GM23338 (cell line): ENCODE data around the gene ZCCHC24. TPM values are rescaled to one million over a fixed set of nuclear protein-coding genes. Genes with fewer than 3 reads are reported as not detected.

Experiments
- ATAC-seq: fragments of 200-7000 bp; cut with Tn5 transposase; 3 replicates; pipeline ENCODE4 v1.9.1; 2020
- DNase-seq: peaks from one replicate; pipeline ENCODE4 v3.0.0-alpha.2; 2015; ENCODE audit warnings: low spot score
- H2AFZ ChIP-seq: fragments of 200-600 bp; sonication (generic); 2 replicates; pipeline ENCODE4 v1.8.0; 2016; ENCODE audit warnings: antibody characterized with exemption, mild to moderate bottlenecking, moderate library complexity
- H3F3A ChIP-seq: fragments of 200-600 bp; sonication (generic); replicated peaks from 2 replicates; pipeline ENCODE4 v1.8.0; 2017; ENCODE audit warnings: antibody characterized with exemption, mixed run types, low read depth
- H3K27ac ChIP-seq: fragments of 200-600 bp; sonication (generic); 2 replicates; pipeline ENCODE4 v1.6.1; 2016; ENCODE audit warnings: low read depth
- H3K27me3 ChIP-seq: fragments of 200-600 bp; sonication (generic); 2 replicates; pipeline ENCODE4 v1.8.0; 2016; ENCODE audit warnings: mild to moderate bottlenecking, mixed run types, moderate library complexity; ENCODE audit not compliant: insufficient read depth
- H3K36me3 ChIP-seq: fragments of 200-600 bp; sonication (generic); 2 replicates; pipeline ENCODE4 v1.8.0; 2016; ENCODE audit warnings: mild to moderate bottlenecking; ENCODE audit not compliant: insufficient read depth
- H3K4me1 ChIP-seq: fragments of 200-600 bp; sonication (generic); 2 replicates; pipeline ENCODE4 v1.8.0; 2016; ENCODE audit warnings: mild to moderate bottlenecking, moderate library complexity; ENCODE audit not compliant: insufficient read depth
- H3K4me2 ChIP-seq: fragments of 200-600 bp; sonication (generic); 2 replicates; pipeline ENCODE4 v1.7.1; 2017; ENCODE audit warnings: mixed run types
- H3K4me3 ChIP-seq: fragments of 200-600 bp; sonication (generic); 2 replicates; pipeline ENCODE4 v1.6.1; 2016; ENCODE audit warnings: mixed run types
- H3K79me2 ChIP-seq: fragments of 200-600 bp; sonication (generic); replicated peaks from 2 replicates; pipeline ENCODE4 v1.8.0; 2017; ENCODE audit warnings: mild to moderate bottlenecking; ENCODE audit not compliant: insufficient read depth
- H3K9me2 ChIP-seq: fragments of 200-600 bp; sonication (generic); 2 replicates; pipeline ENCODE4 v1.8.0; 2017; ENCODE audit not compliant: insufficient read depth
- H4K20me1 ChIP-seq: fragments of 200-600 bp; sonication (generic); replicated peaks from 2 replicates; pipeline ENCODE4 v1.8.0; 2017; ENCODE audit warnings: mild to moderate bottlenecking; ENCODE audit not compliant: insufficient read depth
- H3K27ac Mint-ChIP-seq: 2 replicates; pipeline ENCODE4 v1.8.0; 2020; ENCODE audit warnings: inconsistent platforms, mild to moderate bottlenecking, moderate library complexity, mixed read lengths
- H3K27me3 Mint-ChIP-seq: 3 replicates; pipeline ENCODE4 v1.8.0; 2022; ENCODE audit warnings: low read depth, mild to moderate bottlenecking, moderate library complexity, mixed read lengths, inconsistent platforms; ENCODE audit not compliant: insufficient read depth, poor library complexity
- H3K36me3 Mint-ChIP-seq: 3 replicates; pipeline ENCODE4 v1.8.0; 2021; ENCODE audit warnings: low read depth, mild to moderate bottlenecking, inconsistent platforms, moderate library complexity, mixed read lengths
- H3K4me1 Mint-ChIP-seq: 3 replicates; pipeline ENCODE4 v1.8.0; 2020; ENCODE audit warnings: mild to moderate bottlenecking, inconsistent platforms, mixed read lengths
- H3K4me3 Mint-ChIP-seq: 3 replicates; pipeline ENCODE4 v1.8.0; 2021; ENCODE audit warnings: moderate library complexity, mild to moderate bottlenecking, inconsistent platforms, mixed read lengths
- H3K9me3 Mint-ChIP-seq: 3 replicates; pipeline ENCODE4 v1.8.0; 2020; ENCODE audit warnings: moderate library complexity, mild to moderate bottlenecking, inconsistent platforms, mixed read lengths
- CREB1 ChIP-seq: fragments of 250-450 bp; sonication (Bioruptor Pico); IDR thresholded peaks from 2 replicates; pipeline ENCODE4 v1.5.0; 2020; ENCODE audit warnings: low read depth, mild to moderate bottlenecking, moderate library complexity
- CTCF ChIP-seq, 2 experiments: fragments of 200-600 bp in 1 of 2; sonication (generic) in 1 of 2; conservative IDR thresholded peaks; 2 replicates each; pipeline versions ENCODE4 v1.5.1 to v1.6.1; 2016 to 2017; ENCODE audit warnings: antibody characterized with exemption in 2 of 2, low read depth in 2 of 2, mild to moderate bottlenecking in 2 of 2, moderate library complexity in 1 of 2
- ETS1 ChIP-seq: IDR thresholded peaks from 2 replicates; pipeline ENCODE4 v1.6.1; 2016; ENCODE audit warnings: antibody characterized with exemption
- EZH2 ChIP-seq: fragments of 200-600 bp; sonication (generic); IDR thresholded peaks from one replicate; pipeline ENCODE4 v1.8.0; 2017; ENCODE audit warnings: antibody characterized with exemption, mild to moderate bottlenecking, low read depth; ENCODE audit not compliant: unreplicated experiment
- EZH2phosphoT487 ChIP-seq: fragments of 200-600 bp; sonication (generic); IDR thresholded peaks from one replicate; pipeline ENCODE4 v1.8.1; 2018; ENCODE audit warnings: antibody characterized with exemption; ENCODE audit not compliant: unreplicated experiment
- JUNB ChIP-seq: IDR thresholded peaks from one replicate; pipeline ENCODE4 v1.6.1; 2016; ENCODE audit warnings: antibody characterized with exemption; ENCODE audit not compliant: unreplicated experiment
- POLR2AphosphoS5 ChIP-seq: IDR thresholded peaks from 2 replicates; pipeline ENCODE4 v1.6.1; 2016; ENCODE audit warnings: antibody characterized with exemption, low read depth
- REST ChIP-seq: IDR thresholded peaks from one replicate; pipeline ENCODE4 v1.6.1; 2018; ENCODE audit warnings: antibody characterized with exemption; ENCODE audit not compliant: unreplicated experiment
- STAT1 ChIP-seq: IDR thresholded peaks from one replicate; pipeline ENCODE4 v1.6.1; 2016; ENCODE audit warnings: antibody characterized with exemption; ENCODE audit not compliant: unreplicated experiment
- ZNF114 ChIP-seq: fragments of 250-450 bp; sonication (Bioruptor Pico); IDR thresholded peaks from 2 replicates; pipeline ENCODE4 v1.5.0; 2020; ENCODE audit warnings: mild to moderate bottlenecking, moderate library complexity
- ZNF331 ChIP-seq: fragments of 250-450 bp; sonication (Bioruptor Pico); IDR thresholded peaks from 2 replicates; pipeline ENCODE4 v1.5.0; 2020; ENCODE audit warnings: low read depth, mild to moderate bottlenecking, moderate library complexity
- ZNF462 ChIP-seq: fragments of 250-450 bp; sonication (Bioruptor Pico); IDR thresholded peaks from 2 replicates; pipeline ENCODE4 v1.5.0; 2020; ENCODE audit warnings: mild to moderate bottlenecking, moderate library complexity
- polyA plus RNA-seq: library from polyadenylated mRNA; unstranded; fragments of >200 nt; fragmentation: Nextera tagmentation; extraction: Ambion mirVana; gene quantifications from 2 replicates; pipeline ENCODE4 v1.2.1, GENCODE V29; 2016
- total RNA-seq: library from RNA; depleted of rRNA; stranded (reverse); fragments of >200 nt; shearing (Covaris generic); gene quantifications from 2 replicates; pipeline ENCODE4 v1.2.3, GENCODE V29; 2014

Gene ZCCHC24
- total and polyA plus RNA-seq, 2 experiments from 2014 or later: 2.0 to 10.1 TPM

GRCh38 chr10:79475119-79475653 lies 29.8 kb upstream of the ZCCHC24 start (continued):
- TF ChIP-seq REST: no peak
- TF ChIP-seq JUNB: no peak
- no peak for TF ChIP-seq EZH2
- TF ChIP-seq CTCF (conservative IDR thresholded peaks at IDR 0.05; ENCODE audit: low read depth in 2 of 2): no peak
- TF ChIP-seq EZH2phosphoT487: no peak
- TF ChIP-seq STAT1: no peak
- no peak for TF ChIP-seq ETS1
- no peak for TF ChIP-seq ZNF114 (CRISPR knock-in tag)

GRCh38 chr10:79473496-79474095 lies 28.2 kb upstream of the ZCCHC24 start:
- ATAC-seq (no peak), DNase-seq (no peak)
- H3K27ac ChIP-seq: no peak overlapping the region
- H3K79me2 ChIP-seq: no peaks in the 10 kb centered on the region
- no peaks in the 10 kb centered on the region for H3F3A ChIP-seq
- H3K9me2 ChIP-seq: no peaks in the 10 kb centered on the region
- no peak overlapping the region for H3K4me2 ChIP-seq
- H3K27me3 ChIP-seq: no peaks in the 10 kb centered on the region
- H2AFZ ChIP-seq: no peak overlapping the region
- Mint-ChIP-seq H3K27me3 (peaks cover 1% of the 10 kb centered on the region), H3K4me3 (no peak overlapping the region), H3K4me1 (no peaks in the 10 kb centered on the region; the same call in 2 of the 3 replicates), H3K36me3 (no peaks in the 10 kb centered on the region), H3K9me3 (no peaks in the 10 kb centered on the region), H3K27ac (no peak overlapping the region)
- no peaks in the 10 kb centered on the region for H3K36me3 ChIP-seq
- H4K20me1 ChIP-seq: no peaks in the 10 kb centered on the region
- no peak overlapping the region for H3K4me3 ChIP-seq
- H3K4me1 ChIP-seq: no peaks in the 10 kb centered on the region
- TF ChIP-seq STAT1 (no peak), ZNF462 (CRISPR knock-in tag) (no peak), CREB1 (no peak), POLR2AphosphoS5 (no peak), ZNF331 (no peak)
